Neuronal stem cell (in vitro differentiated cells): ENCODE measurements around the gene CAPN12.
A peak's percentile ranks its signal among the peaks of the same experiment; 100 is the strongest.

Experiments
- DNase-seq: peaks from one replicate; pipeline ENCODE4 v3.0.0-alpha.2; 2013; ENCODE audit warnings: low spot score
- H2AFZ ChIP-seq: one replicate; pipeline ENCODE4 v1.6.1; 2013; ENCODE audit warnings: mild to moderate bottlenecking, low read length, inconsistent platforms
- H2AK5ac ChIP-seq: 2 replicates; pipeline ENCODE4 v1.6.1; 2013; ENCODE audit warnings: low read depth, mild to moderate bottlenecking, inconsistent platforms, low read length, moderate library complexity, mixed read lengths
- H2BK120ac ChIP-seq: 2 replicates; pipeline ENCODE4 v1.6.1; 2013; ENCODE audit warnings: low read depth, mild to moderate bottlenecking, inconsistent platforms, low read length, moderate library complexity, mixed read lengths
- H2BK12ac ChIP-seq: one replicate; pipeline ENCODE4 v1.6.1; 2013; ENCODE audit warnings: low read length, inconsistent platforms
- H2BK15ac ChIP-seq: 2 replicates; pipeline ENCODE4 v1.6.1; 2013; ENCODE audit warnings: mild to moderate bottlenecking, low read length, inconsistent platforms, mixed read lengths
- H2BK5ac ChIP-seq: one replicate; pipeline ENCODE4 v1.6.1; 2013; ENCODE audit warnings: inconsistent platforms, mild to moderate bottlenecking, low read length, moderate library complexity
- H3K14ac ChIP-seq: one replicate; pipeline ENCODE4 v1.6.1; 2013; ENCODE audit warnings: low read length, inconsistent platforms
- H3K18ac ChIP-seq: 2 replicates; pipeline ENCODE4 v1.6.1; 2013; ENCODE audit warnings: low read length, inconsistent platforms
- H3K23ac ChIP-seq: 2 replicates; pipeline ENCODE4 v1.6.1; 2013; ENCODE audit warnings: low read depth, mild to moderate bottlenecking, mixed read lengths, low read length, inconsistent platforms; ENCODE audit not compliant: poor library complexity
- H3K27ac ChIP-seq: replicated peaks from 3 replicates; pipeline ENCODE4 v1.5.1; 2013; ENCODE audit warnings: low read length, inconsistent platforms
- H3K27me3 ChIP-seq, 3 experiments: 2 replicates each; pipeline ENCODE4 v1.6.1; 2013; ENCODE audit warnings: low read length in 3 of 3, mild to moderate bottlenecking in 2 of 3, inconsistent platforms in 1 of 3, low read depth in 1 of 3, mixed read lengths in 1 of 3, moderate library complexity in 1 of 3; ENCODE audit not compliant: control insufficient read depth in 3 of 3, insufficient read depth in 3 of 3
- H3K36me3 ChIP-seq, 2 donors: replicated peaks in 1 of 2; 2 replicates each; pipeline ENCODE4 v1.6.1; 2013; ENCODE audit warnings: low read length in 2 of 2; ENCODE audit not compliant: control insufficient read depth in 2 of 2, insufficient read depth in 2 of 2
- H3K4ac ChIP-seq: 2 replicates; pipeline ENCODE4 v1.6.1; 2013; ENCODE audit warnings: inconsistent platforms, mild to moderate bottlenecking, low read length, moderate library complexity
- H3K4me1 ChIP-seq, 2 donors: 1 replicate in 1 of 2; 2 replicates in 1 of 2; pipeline ENCODE4 v1.6.1; 2013; ENCODE audit warnings: low read length in 2 of 2, low read depth in 1 of 2; ENCODE audit not compliant: control insufficient read depth in 2 of 2, insufficient read depth in 1 of 2
- H3K4me2 ChIP-seq: one replicate; pipeline ENCODE4 v1.6.1; 2013; ENCODE audit warnings: mild to moderate bottlenecking, low read length, inconsistent platforms; ENCODE audit not compliant: insufficient read depth, poor library complexity, severe bottlenecking
- H3K4me3 ChIP-seq, 2 donors: 2 replicates each; pipeline ENCODE4 v1.5.1; 2013; ENCODE audit warnings: low read length in 2 of 2, mild to moderate bottlenecking in 2 of 2, inconsistent platforms in 1 of 2, moderate library complexity in 1 of 2
- H3K79me1 ChIP-seq: one replicate; pipeline ENCODE4 v1.6.1; 2013; ENCODE audit warnings: low read depth, mild to moderate bottlenecking, inconsistent platforms, low read length, moderate library complexity
- H3K9ac ChIP-seq: one replicate; pipeline ENCODE4 v1.6.1; 2013; ENCODE audit warnings: mild to moderate bottlenecking, low read depth, low read length, inconsistent platforms; ENCODE audit not compliant: poor library complexity
- H3K9me3 ChIP-seq, 2 donors: replicated peaks in 1 of 2; 2 replicates each; pipeline versions ENCODE3 to v1.6.1; 2013; ENCODE audit warnings: low read length in 2 of 2, mild to moderate bottlenecking in 2 of 2, inconsistent platforms in 1 of 2, low read depth in 1 of 2, mixed read lengths in 1 of 2, moderate library complexity in 1 of 2; ENCODE audit not compliant: control insufficient read depth in 2 of 2, insufficient read depth in 1 of 2
- H4K8ac ChIP-seq: one replicate; pipeline ENCODE4 v1.6.1; 2013; ENCODE audit warnings: low read depth, mild to moderate bottlenecking, inconsistent platforms, low read length, moderate library complexity
- H4K91ac ChIP-seq: one replicate; pipeline ENCODE4 v1.6.1; 2013; ENCODE audit warnings: low read length, low read depth, mild to moderate bottlenecking, inconsistent platforms; ENCODE audit not compliant: poor library complexity
- WGBS, 2 donors: extraction: QIAGEN DNeasy Blood & Tissue Kit; methylation state at CpG; one replicate each; pipeline ENCODE4 v1.1.7; 2013; ENCODE audit warnings: missing lambda C conversion rate in 2 of 2, mixed read lengths in 1 of 2; ENCODE audit not compliant: insufficient read length in 2 of 2, insufficient replicate concordance in 1 of 2; ENCODE audit errors: extremely low coverage in 2 of 2; 5-methylcytosine and 5-hydroxymethylcytosine counted together

Gene CAPN12

GRCh38 chr19:38717855-38718254 is 26.4 kb downstream of the CAPN12 start:
- no peak overlapping the region for H3K18ac ChIP-seq
- H3K27ac ChIP-seq = peak overlapping the region; percentile 12
- no CpG with 5 or more reads among the region's 11 CpGs for WGBS, 2 donors

DNA sequence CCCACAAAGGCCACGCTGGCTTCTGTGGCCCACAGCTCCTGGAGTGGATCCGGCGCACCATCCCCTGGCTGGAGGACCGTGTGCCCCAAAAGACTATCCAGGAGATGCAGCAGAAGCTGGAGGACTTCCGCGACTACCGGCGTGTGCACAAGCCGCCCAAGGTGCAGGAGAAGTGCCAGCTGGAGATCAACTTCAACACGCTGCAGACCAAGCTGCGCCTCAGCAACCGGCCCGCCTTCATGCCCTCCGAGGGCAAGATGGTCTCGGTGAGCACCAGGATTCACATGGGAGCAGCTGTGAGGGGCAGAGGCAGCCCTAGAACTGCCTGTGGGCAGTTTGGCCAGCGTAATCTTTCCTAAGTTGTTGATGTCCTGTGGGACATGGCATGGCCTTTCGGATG is 27.2 kb downstream of the CAPN12 start:
- no peak overlapping the region for H2BK12ac ChIP-seq
- H3K9me3 ChIP-seq = peaks cover 0 to 2% of the 10 kb centered on the region in 2 donors
- no peak overlapping the region for H2BK120ac ChIP-seq
- no peaks in the 10 kb centered on the region for H3K27me3 ChIP-seq
- WGBS, 2 donors = no CpG with 5 or more reads among the region's 17 CpGs
- H3K4ac ChIP-seq = no peak overlapping the region
- H3K27ac ChIP-seq = no peak overlapping the region
- H4K8ac ChIP-seq = no peak overlapping the region
- H2BK5ac ChIP-seq = no peak overlapping the region
- no peak overlapping the region for H2AK5ac ChIP-seq
- H3K9ac ChIP-seq = no peak overlapping the region
- H3K23ac ChIP-seq = no peak overlapping the region
- no peak overlapping the region for H3K18ac ChIP-seq
- no peak overlapping the region for H3K4me3 ChIP-seq
- H3K4me2 ChIP-seq = no peak overlapping the region
- DNase-seq = no peak
- no peak overlapping the region for H4K91ac ChIP-seq
- H3K79me1 ChIP-seq = peaks cover 17% of the 10 kb centered on the region
- H2BK15ac ChIP-seq = no peak overlapping the region
- H3K36me3 ChIP-seq = peaks cover 67 to 94% of the 10 kb centered on the region in 2 donors
- H3K4me1 ChIP-seq = peaks cover 6 to 19% of the 10 kb centered on the region in 2 donors
- H2AFZ ChIP-seq = no peak overlapping the region
- no peak overlapping the region for H3K14ac ChIP-seq

More at GRCh38 chr19:38717855-38718254, 26.4 kb downstream of the CAPN12 start:
- H3K27me3 ChIP-seq = no peaks in the 10 kb centered on the region
- H3K4ac ChIP-seq = no peak overlapping the region
- no peak overlapping the region for H2BK120ac ChIP-seq
- H3K9me3 ChIP-seq = peaks cover 0 to 2% of the 10 kb centered on the region in 2 donors
- peak overlapping the region; percentile 53 for H3K9ac ChIP-seq
- H2BK12ac ChIP-seq = no peak overlapping the region
- DNase-seq = no peak
- no peak overlapping the region for H2BK5ac ChIP-seq
- no peak overlapping the region for H3K4me3 ChIP-seq
- H2AK5ac ChIP-seq = no peak overlapping the region
- no peak overlapping the region for H2BK15ac ChIP-seq
- H3K23ac ChIP-seq = peak overlapping the region; percentile 4
- peaks cover 7 to 24% of the 10 kb centered on the region in 2 donors for H3K4me1 ChIP-seq
- peaks cover 17% of the 10 kb centered on the region for H3K79me1 ChIP-seq
- H2AFZ ChIP-seq = no peak overlapping the region
- H3K4me2 ChIP-seq = no peak overlapping the region
- no peak overlapping the region for H4K8ac ChIP-seq
- no peak overlapping the region for H3K14ac ChIP-seq
- peaks cover 69 to 94% of the 10 kb centered on the region in 2 donors for H3K36me3 ChIP-seq
- H4K91ac ChIP-seq = no peak overlapping the region

DNA sequence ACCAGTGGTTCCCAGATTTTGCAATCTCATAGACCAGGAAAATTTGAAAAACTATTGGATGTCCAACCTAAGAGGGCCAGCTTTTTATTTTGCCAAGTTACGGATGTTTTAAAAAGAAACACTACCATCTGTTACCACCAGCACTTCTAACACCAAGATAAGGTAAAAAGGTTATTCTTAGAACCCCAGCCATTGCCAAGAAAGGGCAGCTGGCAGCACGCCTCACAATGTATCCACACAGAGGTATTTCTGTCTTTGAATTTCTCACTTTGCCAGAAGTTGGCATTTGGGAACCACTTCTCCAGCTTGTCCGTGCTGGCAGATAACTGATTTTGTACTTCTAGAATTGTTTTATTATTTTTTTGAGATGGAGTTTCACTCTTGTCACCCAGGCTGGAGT is 28.7 kb downstream of the CAPN12 start:
- Histone ChIP-seq H3K36me3 (peaks cover 75 to 94% of the 10 kb centered on the region in 2 donors), H3K9me3 (peaks cover 0 to 2% of the 10 kb centered on the region in 2 donors)
- WGBS, 2 donors = no CpG with 5 or more reads among the region's 3 CpGs

GRCh38 chr19:38714354-38714778 is 29.9 kb downstream of the CAPN12 start:
- H3K4me1 ChIP-seq = peaks cover 0 to 6% of the 10 kb centered on the region in 2 donors
- no CpG with 5 or more reads among the region's 14 CpGs for WGBS, 2 donors

More for the DNA sequence above, 28.7 kb downstream of the CAPN12 start:
- H2BK15ac ChIP-seq = no peak overlapping the region
- H3K27me3 ChIP-seq = no peaks in the 10 kb centered on the region
- no peak overlapping the region for H3K14ac ChIP-seq
- no peak overlapping the region for H2BK12ac ChIP-seq
- no peak overlapping the region for H3K18ac ChIP-seq
- no peak overlapping the region for H3K4ac ChIP-seq
- no peak overlapping the region for H2BK5ac ChIP-seq
- no peak overlapping the region for H3K27ac ChIP-seq
- H3K4me1 ChIP-seq = peaks cover 0 to 9% of the 10 kb centered on the region in 2 donors
- no peak overlapping the region for H2AFZ ChIP-seq
- no peak overlapping the region for H3K4me2 ChIP-seq
- H4K8ac ChIP-seq = no peak overlapping the region
- no peak overlapping the region for H3K9ac ChIP-seq
- DNase-seq = no peak
- H2BK120ac ChIP-seq = no peak overlapping the region
- H3K79me1 ChIP-seq = peaks cover 19% of the 10 kb centered on the region
- H3K4me3 ChIP-seq = no peak overlapping the region
- no peak overlapping the region for H2AK5ac ChIP-seq
- no peak overlapping the region for H4K91ac ChIP-seq
- no peak overlapping the region for H3K23ac ChIP-seq

More at GRCh38 chr19:38714354-38714778, 29.9 kb downstream of the CAPN12 start:
- Histone ChIP-seq H2AK5ac (no peak overlapping the region), H3K27ac (no peak overlapping the region), H3K18ac (no peak overlapping the region), H3K23ac (peak overlapping the region; percentile 43), H2AFZ (no peak overlapping the region), H4K8ac (no peak overlapping the region), H3K36me3 (peaks cover 76 to 94% of the 10 kb centered on the region in 2 donors), H2BK15ac (no peak overlapping the region), H2BK5ac (peak overlapping the region; percentile 66), H3K4me2 (peak overlapping the region; percentile 14), H3K9ac (peak overlapping the region; percentile 18), H2BK12ac (no peak overlapping the region), H3K9me3 (peaks cover 0 to 2% of the 10 kb centered on the region in 2 donors), H2BK120ac (no peak overlapping the region), H3K4ac (no peak overlapping the region), H4K91ac (no peak overlapping the region), H3K14ac (no peak overlapping the region), H3K27me3 (no peaks in the 10 kb centered on the region), H3K4me3 (no peak overlapping the region), H3K79me1 (peaks cover 17% of the 10 kb centered on the region)
- no peak for DNase-seq
